Hepatocyte (in vitro differentiated cells): ENCODE data around the gene ATN1.

Experiments used
- EZH2 ChIP-seq: fragments of 200-600 bp; sonication (generic); IDR thresholded peaks from 2 replicates; pipeline ENCODE4 v1.6.1; 2016; ENCODE audit warnings: antibody characterized with exemption, mild to moderate bottlenecking, borderline replicate concordance
- EZH2phosphoT487 ChIP-seq: fragments of 200-600 bp; sonication (generic); IDR thresholded peaks from one replicate; pipeline ENCODE4 v1.6.1; 2018; ENCODE audit warnings: antibody characterized with exemption, mild to moderate bottlenecking, low read depth, moderate library complexity; ENCODE audit not compliant: unreplicated experiment, severe bottlenecking
- TF ChIP-seq, protein P1 (sequence below): fragments of 200-600 bp; sonication (generic); IDR thresholded peaks from 2 replicates; pipeline ENCODE4 v1.5.1; 2016; ENCODE audit warnings: antibody characterized with exemption, mild to moderate bottlenecking; ENCODE audit not compliant: poor library complexity

DNA sequence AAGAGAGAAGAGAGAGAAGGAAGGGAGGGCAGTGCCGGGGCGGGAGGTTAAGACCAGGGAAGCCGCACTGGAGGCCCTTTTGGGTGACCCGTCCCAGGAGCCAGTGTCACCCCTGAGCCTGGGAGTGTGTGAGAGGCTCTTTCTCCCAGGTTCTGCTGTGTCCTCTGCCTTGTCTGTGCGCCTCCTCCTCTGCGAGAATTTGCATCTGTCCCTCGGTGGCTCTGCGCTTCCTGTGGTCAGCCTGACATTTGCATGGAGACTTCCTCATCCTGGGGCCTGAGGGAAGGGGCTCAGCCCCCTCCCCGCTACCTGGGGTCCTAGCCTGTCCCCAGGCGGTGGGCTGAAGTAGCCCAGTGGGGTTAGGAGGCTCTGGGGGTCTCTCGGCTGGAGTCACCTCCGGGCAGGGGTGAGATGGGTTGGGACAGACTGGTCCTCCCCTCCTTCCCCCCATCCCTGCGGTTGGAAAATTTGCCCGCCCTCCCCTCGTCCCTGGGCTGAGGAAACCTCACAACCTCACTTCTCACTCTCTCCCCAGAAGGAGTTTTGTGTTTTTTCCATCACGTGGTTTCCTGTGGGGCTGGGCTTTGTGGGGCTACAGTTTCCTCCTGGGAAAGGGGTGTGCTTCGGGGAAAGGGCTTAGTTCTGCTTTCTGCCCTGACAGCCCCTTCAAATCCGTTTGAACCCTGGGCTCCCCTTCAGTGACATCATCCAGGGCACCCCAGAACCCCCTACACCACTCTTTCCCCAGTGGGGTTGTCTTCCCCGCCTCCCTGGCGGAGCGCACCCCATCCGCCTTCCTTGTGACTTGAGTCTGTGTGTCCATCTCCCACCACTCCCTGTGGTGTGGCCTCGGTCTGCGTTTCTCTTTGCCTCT lies 25.9 kb downstream of the ATN1 start:
- TF ChIP-seq EZH2 (no peak), EZH2phosphoT487 (no peak)
- TF ChIP-seq, protein P1, sequence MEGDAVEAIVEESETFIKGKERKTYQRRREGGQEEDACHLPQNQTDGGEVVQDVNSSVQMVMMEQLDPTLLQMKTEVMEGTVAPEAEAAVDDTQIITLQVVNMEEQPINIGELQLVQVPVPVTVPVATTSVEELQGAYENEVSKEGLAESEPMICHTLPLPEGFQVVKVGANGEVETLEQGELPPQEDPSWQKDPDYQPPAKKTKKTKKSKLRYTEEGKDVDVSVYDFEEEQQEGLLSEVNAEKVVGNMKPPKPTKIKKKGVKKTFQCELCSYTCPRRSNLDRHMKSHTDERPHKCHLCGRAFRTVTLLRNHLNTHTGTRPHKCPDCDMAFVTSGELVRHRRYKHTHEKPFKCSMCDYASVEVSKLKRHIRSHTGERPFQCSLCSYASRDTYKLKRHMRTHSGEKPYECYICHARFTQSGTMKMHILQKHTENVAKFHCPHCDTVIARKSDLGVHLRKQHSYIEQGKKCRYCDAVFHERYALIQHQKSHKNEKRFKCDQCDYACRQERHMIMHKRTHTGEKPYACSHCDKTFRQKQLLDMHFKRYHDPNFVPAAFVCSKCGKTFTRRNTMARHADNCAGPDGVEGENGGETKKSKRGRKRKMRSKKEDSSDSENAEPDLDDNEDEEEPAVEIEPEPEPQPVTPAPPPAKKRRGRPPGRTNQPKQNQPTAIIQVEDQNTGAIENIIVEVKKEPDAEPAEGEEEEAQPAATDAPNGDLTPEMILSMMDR: no peak
